Measurements from ENCODE around the gene MLIP. TPM values are rescaled to one million over a fixed set of nuclear protein-coding genes. Genes with fewer than 3 reads are reported as not detected.

Gene MLIP
- total and polyA plus RNA-seq, 2 of the 13 experiments (the other 11 are each of a cell fraction or from before 2014, with no cell fraction given), result 0.08 to 0.33 TPM

DNA sequence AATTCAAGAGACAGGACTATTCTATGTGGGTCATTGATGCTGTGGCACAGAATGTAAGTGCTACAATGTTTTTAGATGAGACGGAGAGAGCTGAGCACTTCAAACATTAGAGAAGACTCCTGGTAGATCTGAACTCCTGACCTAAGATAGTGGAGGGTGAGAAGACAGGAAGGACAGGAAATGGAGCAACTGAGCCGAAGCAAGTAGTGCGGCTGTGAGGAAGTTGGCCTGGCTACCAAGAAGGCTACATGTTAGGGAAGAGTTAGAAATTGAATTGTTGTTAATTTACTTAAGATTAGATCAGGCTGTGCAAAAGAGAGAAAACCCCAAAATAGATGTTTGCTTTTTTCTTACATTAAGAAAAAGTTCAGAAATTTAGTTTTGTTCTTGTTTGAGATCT lies 14.4 kb upstream of the MLIP start:
- WGBS (ENCODE audit: low lambda C conversion rate), result 80% methylated on average over 3 of the region's 3 CpGs
- no peak for FAIRE-seq
- in situ Hi-C loops (cut with HindIII; ENCODE audit: extremely low pct_ligation_motif_present, low pct_unique_long_range_greater_than_20kb) (no loop called here), intact Hi-C loops (cut with micrococcal nuclease; ENCODE audit: unreplicated experiment) (no loop called here)
- ChIA-PET CTCF (ENCODE audit: low intra/inter-chr PET ratio, low total read pairs) (no interaction called here), POLR2A (no interaction called here)
- Histone ChIP-seq H2AFZ (ENCODE audit: low read length) (no peak overlapping the region), H3K27me3 (ENCODE audit: control insufficient read depth in 1 of 2, insufficient read depth in 2 of 2, low read length in 2 of 2) (no peaks in the 10 kb centered on the region), H3K4me2 (ENCODE audit: low read depth, low read length) (no peak overlapping the region), H3K4me1 (ENCODE audit: insufficient read depth, low read length) (peaks cover 18% of the 10 kb centered on the region), H4K20me1 (ENCODE audit: insufficient read depth, low read length) (no peaks in the 10 kb centered on the region), H3K9ac (ENCODE audit: insufficient read depth, low read depth, low read length) (no peak overlapping the region), H3K27ac (ENCODE audit: extremely low read length, insufficient read depth, low read length) (no peak overlapping the region), H3K9me3 (ENCODE audit: low read length) (no peaks in the 10 kb centered on the region), H3K79me2 (ENCODE audit: insufficient read depth, low read length) (no peaks in the 10 kb centered on the region), H3K4me3 (replicated peaks in 1 of 3; ENCODE audit: insufficient read depth in 1 of 3, low read depth in 2 of 3, low read length in 3 of 3) (no peak overlapping the region), H3K36me3 (replicated peaks in 1 of 2; ENCODE audit: control insufficient read depth in 1 of 2, insufficient read depth in 2 of 2, low read length in 2 of 2) (no peaks in the 10 kb centered on the region)
- ATAC-seq, result no peak
- DNase-seq (ENCODE audit: low spot score), result no peak
- no TSS peak for BruUV-seq (replicated peaks)
- TF ChIP-seq, protein P1, sequence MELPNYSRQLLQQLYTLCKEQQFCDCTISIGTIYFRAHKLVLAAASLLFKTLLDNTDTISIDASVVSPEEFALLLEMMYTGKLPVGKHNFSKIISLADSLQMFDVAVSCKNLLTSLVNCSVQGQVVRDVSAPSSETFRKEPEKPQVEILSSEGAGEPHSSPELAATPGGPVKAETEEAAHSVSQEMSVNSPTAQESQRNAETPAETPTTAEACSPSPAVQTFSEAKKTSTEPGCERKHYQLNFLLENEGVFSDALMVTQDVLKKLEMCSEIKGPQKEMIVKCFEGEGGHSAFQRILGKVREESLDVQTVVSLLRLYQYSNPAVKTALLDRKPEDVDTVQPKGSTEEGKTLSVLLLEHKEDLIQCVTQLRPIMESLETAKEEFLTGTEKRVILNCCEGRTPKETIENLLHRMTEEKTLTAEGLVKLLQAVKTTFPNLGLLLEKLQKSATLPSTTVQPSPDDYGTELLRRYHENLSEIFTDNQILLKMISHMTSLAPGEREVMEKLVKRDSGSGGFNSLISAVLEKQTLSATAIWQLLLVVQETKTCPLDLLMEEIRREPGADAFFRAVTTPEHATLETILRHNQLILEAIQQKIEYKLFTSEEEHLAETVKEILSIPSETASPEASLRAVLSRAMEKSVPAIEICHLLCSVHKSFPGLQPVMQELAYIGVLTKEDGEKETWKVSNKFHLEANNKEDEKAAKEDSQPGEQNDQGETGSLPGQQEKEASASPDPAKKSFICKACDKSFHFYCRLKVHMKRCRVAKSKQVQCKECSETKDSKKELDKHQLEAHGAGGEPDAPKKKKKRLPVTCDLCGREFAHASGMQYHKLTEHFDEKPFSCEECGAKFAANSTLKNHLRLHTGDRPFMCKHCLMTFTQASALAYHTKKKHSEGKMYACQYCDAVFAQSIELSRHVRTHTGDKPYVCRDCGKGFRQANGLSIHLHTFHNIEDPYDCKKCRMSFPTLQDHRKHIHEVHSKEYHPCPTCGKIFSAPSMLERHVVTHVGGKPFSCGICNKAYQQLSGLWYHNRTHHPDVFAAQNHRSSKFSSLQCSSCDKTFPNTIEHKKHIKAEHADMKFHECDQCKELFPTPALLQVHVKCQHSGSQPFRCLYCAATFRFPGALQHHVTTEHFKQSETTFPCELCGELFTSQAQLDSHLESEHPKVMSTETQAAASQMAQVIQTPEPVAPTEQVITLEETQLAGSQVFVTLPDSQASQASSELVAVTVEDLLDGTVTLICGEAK (IDR thresholded peaks at IDR 0.05), result no peak
- TF ChIP-seq, protein P1 (CRISPR knock-in tag; IDR thresholded peaks at IDR 0.05), result no peak
- TF ChIP-seq, protein P2, sequence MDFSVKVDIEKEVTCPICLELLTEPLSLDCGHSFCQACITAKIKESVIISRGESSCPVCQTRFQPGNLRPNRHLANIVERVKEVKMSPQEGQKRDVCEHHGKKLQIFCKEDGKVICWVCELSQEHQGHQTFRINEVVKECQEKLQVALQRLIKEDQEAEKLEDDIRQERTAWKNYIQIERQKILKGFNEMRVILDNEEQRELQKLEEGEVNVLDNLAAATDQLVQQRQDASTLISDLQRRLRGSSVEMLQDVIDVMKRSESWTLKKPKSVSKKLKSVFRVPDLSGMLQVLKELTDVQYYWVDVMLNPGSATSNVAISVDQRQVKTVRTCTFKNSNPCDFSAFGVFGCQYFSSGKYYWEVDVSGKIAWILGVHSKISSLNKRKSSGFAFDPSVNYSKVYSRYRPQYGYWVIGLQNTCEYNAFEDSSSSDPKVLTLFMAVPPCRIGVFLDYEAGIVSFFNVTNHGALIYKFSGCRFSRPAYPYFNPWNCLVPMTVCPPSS (IDR thresholded peaks at IDR 0.05), result no peak
- no peak for TF ChIP-seq ZNF782 (CRISPR knock-in tag; IDR thresholded peaks at IDR 0.05; ENCODE audit: borderline replicate concordance)
- no peak for TF ChIP-seq ZNF225 (CRISPR knock-in tag; IDR thresholded peaks at IDR 0.05)
- TF ChIP-seq ZNF777 (CRISPR knock-in tag; IDR thresholded peaks at IDR 0.05), result no peak
- TF ChIP-seq ZC3H13 (CRISPR knock-in tag; IDR thresholded peaks at IDR 0.05), result no peak
- no peak for TF ChIP-seq MED1 (CRISPR knock-in tag; IDR thresholded peaks at IDR 0.05)
- TF ChIP-seq, protein P3, sequence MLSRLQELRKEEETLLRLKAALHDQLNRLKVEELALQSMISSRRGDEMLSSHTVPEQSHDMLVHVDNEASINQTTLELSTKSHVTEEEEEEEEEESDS (CRISPR knock-in tag; IDR thresholded peaks at IDR 0.05; ENCODE audit: borderline replicate concordance), result no peak
- TF ChIP-seq CREB1 (IDR thresholded peaks at IDR 0.05), result no peak
- no peak for TF ChIP-seq CREB1 (CRISPR knock-in tag; IDR thresholded peaks at IDR 0.05)
- no peak for TF ChIP-seq ZNF891 (CRISPR knock-in tag; IDR thresholded peaks at IDR 0.05)
- TF ChIP-seq RXRA (CRISPR knock-in tag; IDR thresholded peaks at IDR 0.05), result no peak
- TF ChIP-seq, protein P4, sequence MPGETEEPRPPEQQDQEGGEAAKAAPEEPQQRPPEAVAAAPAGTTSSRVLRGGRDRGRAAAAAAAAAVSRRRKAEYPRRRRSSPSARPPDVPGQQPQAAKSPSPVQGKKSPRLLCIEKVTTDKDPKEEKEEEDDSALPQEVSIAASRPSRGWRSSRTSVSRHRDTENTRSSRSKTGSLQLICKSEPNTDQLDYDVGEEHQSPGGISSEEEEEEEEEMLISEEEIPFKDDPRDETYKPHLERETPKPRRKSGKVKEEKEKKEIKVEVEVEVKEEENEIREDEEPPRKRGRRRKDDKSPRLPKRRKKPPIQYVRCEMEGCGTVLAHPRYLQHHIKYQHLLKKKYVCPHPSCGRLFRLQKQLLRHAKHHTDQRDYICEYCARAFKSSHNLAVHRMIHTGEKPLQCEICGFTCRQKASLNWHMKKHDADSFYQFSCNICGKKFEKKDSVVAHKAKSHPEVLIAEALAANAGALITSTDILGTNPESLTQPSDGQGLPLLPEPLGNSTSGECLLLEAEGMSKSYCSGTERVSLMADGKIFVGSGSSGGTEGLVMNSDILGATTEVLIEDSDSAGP (CRISPR knock-in tag; IDR thresholded peaks at IDR 0.05; ENCODE audit: borderline replicate concordance), result no peak
- no peak for TF ChIP-seq HOXA7 (CRISPR knock-in tag; IDR thresholded peaks at IDR 0.05)
